22Rv1 (cell line): ENCODE data around the gene HSPA14.

Experiments used
- CTCF ChIP-seq: fragments of 450-650 bp; IDR thresholded peaks from 2 replicates; pipeline ENCODE4 v1.5.1; 2017; ENCODE audit warnings: mild to moderate bottlenecking
- ZFX ChIP-seq: fragments of 450-650 bp; IDR thresholded peaks from 2 replicates; pipeline ENCODE4 v1.6.1; 2017; ENCODE audit warnings: antibody characterized with exemption, borderline replicate concordance

GRCh38 chr10:14905890-14906289, 67.8 kb downstream of the HSPA14 start:
- TF ChIP-seq ZFX (no peak), CTCF (no peak)
